DOHH2 (cell line): ENCODE results near the gene CHCHD6.

Experiments
- CTCF ChIP-seq: fragments of 200-600 bp; sonication (generic); IDR thresholded peaks from one replicate; pipeline ENCODE4 v1.5.1; 2014; ENCODE audit warnings: antibody characterized with exemption, mild to moderate bottlenecking, low read depth, low read length; ENCODE audit not compliant: poor library complexity, severe bottlenecking
- EZH2phosphoT487 ChIP-seq: fragments of 200-600 bp; sonication (generic); IDR thresholded peaks from 2 replicates; pipeline ENCODE4 v1.6.1; 2017; ENCODE audit warnings: borderline replicate concordance, mild to moderate bottlenecking, antibody characterized with exemption, low read length, moderate library complexity, mixed read lengths

GRCh38 chr3:126911162-126912026 lies 207.4 kb downstream of the CHCHD6 start:
- TF ChIP-seq CTCF (no peak), EZH2phosphoT487 (no peak)
